A549 (cell line): ENCODE results near the gene SLC66A3. TPM values are rescaled to one million over a fixed set of nuclear protein-coding genes. Genes with fewer than 3 reads are reported as not detected.

Experiments used
- ATAC-seq, 2 experiments: fragments of 200-7000 bp in 1 of 2; fragments of >200 bp in 1 of 2; cut with Nextera tagmentation in 1 of 2; cut with Tn5 transposase in 1 of 2; 3 replicates each; pipeline versions ENCODE4 v1.8.0 to v1.9.1; 2018 to 2020; ENCODE audit warnings: mild to moderate bottlenecking in 1 of 2, moderate library complexity in 1 of 2
- CTCF ChIA-PET: fragments of 300-600 bp; sonication (Branson Sonifier 250); formaldehyde crosslinking; extraction: SDS; loops from one replicate; lab custom pipeline; 2021; ENCODE audit warnings: antibody characterized with exemption, inconsistent platforms; lab: Yijun Ruan, JAX
- POLR2A ChIA-PET: fragments of 350-600 bp; formaldehyde crosslinking; extraction: SDS; loops from one replicate; lab custom pipeline; 2021; ENCODE audit warnings: antibody characterized with exemption, inconsistent platforms; lab: Yijun Ruan, JAX
- DNase-seq, 2 experiments: peaks; one replicate each; pipeline versions ENCODE4 v3.0.0 to v3.0.0-alpha.2; 2011 to 2016; ENCODE audit warnings: low read depth in 1 of 2, low spot score in 1 of 2
- FAIRE-seq: peaks from 2 replicates; lab custom pipeline; 2011; peaks lifted over from hg19 to GRCh38; lab: Jason Lieb, UNC
- H3K27ac ChIP-seq, 2 experiments: fragments of >200 bp; sonication (Bioruptor Twin); formaldehyde crosslinking; 3 replicates each; pipeline ENCODE4 v1.5.1; 2016 to 2017
- H3K4me1 ChIP-seq: fragments of >200 bp; sonication (Bioruptor Twin); formaldehyde crosslinking; 3 replicates; pipeline ENCODE4 v1.6.1; 2016
- H3K4me2 ChIP-seq: fragments of >200 bp; sonication (Bioruptor Twin); formaldehyde crosslinking; 3 replicates; pipeline ENCODE4 v1.6.1; 2016
- H3K4me3 ChIP-seq: fragments of >200 bp; sonication (Bioruptor Twin); formaldehyde crosslinking; 3 replicates; pipeline ENCODE4 v1.5.1; 2016
- H3K9me3 ChIP-seq: fragments of >200 bp; sonication (Bioruptor Twin); formaldehyde crosslinking; 3 replicates; pipeline ENCODE4 v1.6.1; 2016
- BHLHE40 ChIP-seq: IDR thresholded peaks from 2 replicates; pipeline ENCODE4 v1.6.1; 2012; ENCODE audit warnings: low read depth, low read length, inconsistent platforms
- CHD2 ChIP-seq: fragments of 150-350 bp; IDR thresholded peaks from 2 replicates; pipeline ENCODE4 v1.6.1; 2014; ENCODE audit warnings: low read length; ENCODE audit not compliant: partially characterized antibody
- EHMT2 ChIP-seq: fragments of 200-600 bp; sonication (generic); IDR thresholded peaks from 2 replicates; pipeline ENCODE4 v1.6.1; 2016; ENCODE audit warnings: antibody characterized with exemption, low read depth, mild to moderate bottlenecking, moderate library complexity
- EP300 ChIP-seq, 2 experiments: fragments of >200 bp; sonication (Bioruptor Twin); formaldehyde crosslinking; IDR thresholded peaks; 2 replicates in 1 of 2; 3 replicates in 1 of 2; pipeline ENCODE4 v1.6.1; 2016 to 2017
- ESRRA ChIP-seq: fragments of 150-350 bp; IDR thresholded peaks from 2 replicates; pipeline ENCODE4 v1.6.1; 2014; ENCODE audit warnings: mild to moderate bottlenecking, low read length, borderline replicate concordance
- FOSB ChIP-seq: fragments of 250-450 bp; sonication (Bioruptor Pico); IDR thresholded peaks from 2 replicates; pipeline ENCODE4 v1.5.0; 2020; ENCODE audit warnings: mild to moderate bottlenecking, moderate library complexity
- GATA3 ChIP-seq: IDR thresholded peaks from 2 replicates; pipeline ENCODE4 v1.6.1; 2012; ENCODE audit warnings: borderline replicate concordance
- HDAC2 ChIP-seq: fragments of 200-600 bp; sonication (generic); IDR thresholded peaks from 2 replicates; pipeline ENCODE4 v1.6.1; 2016
- HOXB5 ChIP-seq: fragments of 250-450 bp; sonication (Bioruptor Pico); IDR thresholded peaks from 2 replicates; pipeline ENCODE4 v1.5.0; 2020; ENCODE audit warnings: mild to moderate bottlenecking, moderate library complexity
- JUNB ChIP-seq: fragments of >200 bp; sonication (Bioruptor Twin); formaldehyde crosslinking; IDR thresholded peaks from 2 replicates; pipeline ENCODE4 v1.6.1; 2016
- MAZ ChIP-seq: fragments of 150-350 bp; IDR thresholded peaks from 2 replicates; pipeline ENCODE4 v1.6.1; 2014; ENCODE audit warnings: antibody characterized with exemption, low read depth, low read length, borderline replicate concordance
- NFE2L2 ChIP-seq: fragments of 150-350 bp; conservative IDR thresholded peaks from 2 replicates; pipeline ENCODE4 v1.6.1; 2014; ENCODE audit warnings: low read length
- NR3C1 ChIP-seq: fragments of >200 bp; sonication (Bioruptor Twin); formaldehyde crosslinking; IDR thresholded peaks from 3 replicates; pipeline ENCODE4 v1.6.1; 2017
- PHF8 ChIP-seq: fragments of 200-600 bp; sonication (generic); IDR thresholded peaks from 2 replicates; pipeline ENCODE4 v1.6.1; 2016; ENCODE audit warnings: low read depth, mild to moderate bottlenecking, antibody characterized with exemption, moderate library complexity, borderline replicate concordance
- POLR2A ChIP-seq: IDR thresholded peaks from 2 replicates; pipeline ENCODE4 v1.6.1; 2012; ENCODE audit warnings: mild to moderate bottlenecking, low read length
- RCOR1 ChIP-seq: fragments of 150-350 bp; IDR thresholded peaks from 2 replicates; pipeline ENCODE4 v1.6.1; 2014; ENCODE audit warnings: antibody characterized with exemption, low read length, low read depth
- TP53 ChIP-seq: fragments of 250-450 bp; sonication (Bioruptor Pico); IDR thresholded peaks from 2 replicates; pipeline ENCODE4 v1.5.0; 2021; ENCODE audit warnings: mild to moderate bottlenecking, moderate library complexity
- ZC3H11A ChIP-seq: fragments of 450-650 bp; IDR thresholded peaks from 2 replicates; pipeline ENCODE4 v1.6.1; 2014; ENCODE audit warnings: antibody characterized with exemption, mild to moderate bottlenecking
- ZFP36 ChIP-seq: fragments of 450-650 bp; IDR thresholded peaks from 2 replicates; pipeline ENCODE4 v1.6.1; 2014; ENCODE audit warnings: borderline replicate concordance; ENCODE audit not compliant: partially characterized antibody
- polyA plus RNA-seq, 4 experiments: library from polyadenylated mRNA; depleted of rRNA in 3 of 4; stranded (reverse); fragments of >200 nt; fragmentation: RNase III in 1 of 4; extraction: RNeasy Plus Mini Kit Qiagen cat#74134 plus additional on column Dnase treatment in 1 of 4; gene quantifications; 2 replicates in 3 of 4; 3 replicates in 1 of 4; pipeline ENCODE4 v1.2.3, GENCODE V29; 2011 to 2017
- TF ChIP-seq, protein P1 (sequence below): IDR thresholded peaks from 2 replicates; pipeline ENCODE4 v1.6.1; 2012
- TF ChIP-seq, protein P2 (sequence below): fragments of >200 bp; sonication (Bioruptor Twin); formaldehyde crosslinking; IDR thresholded peaks from 3 replicates; pipeline ENCODE4 v1.5.1; 2016
- TF ChIP-seq, protein P3 (sequence below): fragments of 200-600 bp; sonication (generic); IDR thresholded peaks from 2 replicates; pipeline ENCODE4 v1.6.1; 2016; ENCODE audit warnings: antibody characterized with exemption, mild to moderate bottlenecking, moderate library complexity

Gene SLC66A3
- polyA plus RNA-seq, 2 of the 4 experiments (the other 2 are of a cell fraction), result 24.9 to 69.8 TPM

DNA sequence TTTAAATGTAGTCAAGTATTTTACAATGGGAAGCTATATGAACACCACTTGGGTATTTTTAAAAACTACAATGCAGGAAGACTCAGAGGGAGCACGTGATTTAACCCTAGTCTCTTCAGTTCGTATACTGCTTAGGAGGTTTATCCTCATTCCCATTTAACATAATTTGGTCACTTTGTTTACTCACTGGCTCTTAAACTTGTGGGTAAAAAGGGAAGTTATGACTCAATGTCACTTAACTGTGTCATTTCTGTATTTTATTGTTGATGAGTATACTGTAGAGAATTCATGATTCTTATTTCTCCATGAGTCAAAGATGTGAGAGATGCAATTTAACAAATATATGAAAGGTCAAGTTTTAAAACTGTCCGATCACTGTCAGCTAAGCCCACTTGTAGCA, 48.2 kb downstream of the SLC66A3 start (continued):
- TF ChIP-seq ZFP36, result no peak
- TF ChIP-seq FOSB (CRISPR knock-in tag), result no peak
- TF ChIP-seq EP300 (IDR thresholded peaks at IDR 0.05), result no peak; a peak in 1 of 5 replicates
- peak; percentile 95 for TF ChIP-seq JUNB
- no peak for TF ChIP-seq TP53 (CRISPR knock-in tag)
- no peak for TF ChIP-seq EHMT2
- TF ChIP-seq, protein P1, sequence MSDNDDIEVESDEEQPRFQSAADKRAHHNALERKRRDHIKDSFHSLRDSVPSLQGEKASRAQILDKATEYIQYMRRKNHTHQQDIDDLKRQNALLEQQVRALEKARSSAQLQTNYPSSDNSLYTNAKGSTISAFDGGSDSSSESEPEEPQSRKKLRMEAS, result peak; percentile 37; the same call in 1 of the 2 replicates

DNA sequence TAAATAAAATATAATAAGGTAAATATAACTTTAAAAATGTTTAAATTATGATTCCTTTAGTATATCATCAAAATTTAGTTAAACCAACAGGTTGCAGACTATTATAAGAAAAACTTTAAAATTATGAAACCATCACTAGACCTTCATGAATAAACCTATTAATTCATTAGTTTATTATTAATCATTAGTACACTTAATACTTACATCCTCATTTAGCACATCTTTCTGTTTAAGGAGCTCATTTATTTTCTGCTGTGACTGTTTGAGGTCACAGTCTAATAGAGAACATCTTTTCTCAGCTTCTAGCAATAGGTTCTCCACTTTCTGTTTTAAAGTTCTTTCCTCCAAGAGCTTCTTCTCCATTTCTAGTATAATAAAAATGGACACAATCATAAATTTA, 52.8 kb downstream of the SLC66A3 start:
- no peak overlapping the region for H3K4me3 ChIP-seq
- POLR2A ChIA-PET, result no interaction called here
- TF ChIP-seq POLR2A (no peak), GATA3 (no peak), JUNB (no peak), HDAC2 (no peak), ZC3H11A (no peak)
- TF ChIP-seq, protein P2, sequence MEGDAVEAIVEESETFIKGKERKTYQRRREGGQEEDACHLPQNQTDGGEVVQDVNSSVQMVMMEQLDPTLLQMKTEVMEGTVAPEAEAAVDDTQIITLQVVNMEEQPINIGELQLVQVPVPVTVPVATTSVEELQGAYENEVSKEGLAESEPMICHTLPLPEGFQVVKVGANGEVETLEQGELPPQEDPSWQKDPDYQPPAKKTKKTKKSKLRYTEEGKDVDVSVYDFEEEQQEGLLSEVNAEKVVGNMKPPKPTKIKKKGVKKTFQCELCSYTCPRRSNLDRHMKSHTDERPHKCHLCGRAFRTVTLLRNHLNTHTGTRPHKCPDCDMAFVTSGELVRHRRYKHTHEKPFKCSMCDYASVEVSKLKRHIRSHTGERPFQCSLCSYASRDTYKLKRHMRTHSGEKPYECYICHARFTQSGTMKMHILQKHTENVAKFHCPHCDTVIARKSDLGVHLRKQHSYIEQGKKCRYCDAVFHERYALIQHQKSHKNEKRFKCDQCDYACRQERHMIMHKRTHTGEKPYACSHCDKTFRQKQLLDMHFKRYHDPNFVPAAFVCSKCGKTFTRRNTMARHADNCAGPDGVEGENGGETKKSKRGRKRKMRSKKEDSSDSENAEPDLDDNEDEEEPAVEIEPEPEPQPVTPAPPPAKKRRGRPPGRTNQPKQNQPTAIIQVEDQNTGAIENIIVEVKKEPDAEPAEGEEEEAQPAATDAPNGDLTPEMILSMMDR, result no peak
- TF ChIP-seq, all 56 proteins: peak for 0
- peaks cover 23% of the 10 kb centered on the region for H3K4me1 ChIP-seq
- H3K9me3 ChIP-seq, result no peaks in the 10 kb centered on the region
- no peak for FAIRE-seq
- CTCF ChIA-PET, result interaction anchor here (0.6 to 2.6 kb wide), 4 partner anchors 24 to 239 kb away, joined by 3 to 15 read pairs (median 4); a partner anchor contains a TSS
- no peak for ATAC-seq
- DNase-seq, result no peak
- H3K27ac ChIP-seq, result no peak overlapping the region
- H3K4me2 ChIP-seq, result no peak overlapping the region

DNA sequence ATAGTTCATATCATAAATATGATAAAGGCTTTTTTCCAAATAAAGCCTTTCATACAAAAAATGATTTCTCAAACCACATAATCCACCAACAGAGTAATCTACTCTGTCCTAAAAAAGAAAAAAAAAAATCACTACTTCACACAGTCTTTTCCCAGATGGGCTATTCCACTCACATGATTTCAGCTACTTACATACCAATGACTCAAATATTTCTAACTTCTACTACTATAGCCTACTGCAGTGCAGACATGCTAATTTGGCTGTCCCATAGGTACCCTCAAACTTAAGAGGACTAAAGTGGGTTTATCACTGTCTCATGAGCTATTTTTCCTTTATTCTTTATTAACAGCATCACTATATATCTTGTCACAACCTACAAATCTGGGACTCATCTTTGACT, 57.4 kb downstream of the SLC66A3 start:
- H3K27ac ChIP-seq, result no peak overlapping the region
- no peaks in the 10 kb centered on the region for H3K9me3 ChIP-seq
- no peak for ATAC-seq
- H3K4me3 ChIP-seq, result no peak overlapping the region
- no peak for FAIRE-seq
- no peak for DNase-seq
- ChIA-PET POLR2A (interaction anchor here (0.6 kb wide), 1 partner anchor 177 kb away, joined by 3 read pairs; no protein-coding TSS in a partner anchor), CTCF (interaction anchor here (0.8 to 1.9 kb wide), 3 partner anchors 9 to 199 kb away, joined by 3 to 7 read pairs (median 5); a partner anchor contains a TSS)
- peaks cover 6% of the 10 kb centered on the region; the same call in 2 of the 3 replicates for H3K4me1 ChIP-seq
- TF ChIP-seq BHLHE40, result no peak
- no peak for TF ChIP-seq RCOR1
- no peak for TF ChIP-seq CHD2
- no peak for TF ChIP-seq FOSB (CRISPR knock-in tag)
- TF ChIP-seq TP53 (CRISPR knock-in tag), result no peak
- no peak for TF ChIP-seq ESRRA
- TF ChIP-seq MAZ, result no peak
- no peak for TF ChIP-seq HOXB5
- TF ChIP-seq, protein P3, sequence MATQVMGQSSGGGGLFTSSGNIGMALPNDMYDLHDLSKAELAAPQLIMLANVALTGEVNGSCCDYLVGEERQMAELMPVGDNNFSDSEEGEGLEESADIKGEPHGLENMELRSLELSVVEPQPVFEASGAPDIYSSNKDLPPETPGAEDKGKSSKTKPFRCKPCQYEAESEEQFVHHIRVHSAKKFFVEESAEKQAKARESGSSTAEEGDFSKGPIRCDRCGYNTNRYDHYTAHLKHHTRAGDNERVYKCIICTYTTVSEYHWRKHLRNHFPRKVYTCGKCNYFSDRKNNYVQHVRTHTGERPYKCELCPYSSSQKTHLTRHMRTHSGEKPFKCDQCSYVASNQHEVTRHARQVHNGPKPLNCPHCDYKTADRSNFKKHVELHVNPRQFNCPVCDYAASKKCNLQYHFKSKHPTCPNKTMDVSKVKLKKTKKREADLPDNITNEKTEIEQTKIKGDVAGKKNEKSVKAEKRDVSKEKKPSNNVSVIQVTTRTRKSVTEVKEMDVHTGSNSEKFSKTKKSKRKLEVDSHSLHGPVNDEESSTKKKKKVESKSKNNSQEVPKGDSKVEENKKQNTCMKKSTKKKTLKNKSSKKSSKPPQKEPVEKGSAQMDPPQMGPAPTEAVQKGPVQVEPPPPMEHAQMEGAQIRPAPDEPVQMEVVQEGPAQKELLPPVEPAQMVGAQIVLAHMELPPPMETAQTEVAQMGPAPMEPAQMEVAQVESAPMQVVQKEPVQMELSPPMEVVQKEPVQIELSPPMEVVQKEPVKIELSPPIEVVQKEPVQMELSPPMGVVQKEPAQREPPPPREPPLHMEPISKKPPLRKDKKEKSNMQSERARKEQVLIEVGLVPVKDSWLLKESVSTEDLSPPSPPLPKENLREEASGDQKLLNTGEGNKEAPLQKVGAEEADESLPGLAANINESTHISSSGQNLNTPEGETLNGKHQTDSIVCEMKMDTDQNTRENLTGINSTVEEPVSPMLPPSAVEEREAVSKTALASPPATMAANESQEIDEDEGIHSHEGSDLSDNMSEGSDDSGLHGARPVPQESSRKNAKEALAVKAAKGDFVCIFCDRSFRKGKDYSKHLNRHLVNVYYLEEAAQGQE, result no peak
- TF ChIP-seq NR3C1, result no peak
- TF ChIP-seq PHF8, result no peak
- TF ChIP-seq NFE2L2, result no peak
- H3K4me2 ChIP-seq, result no peak overlapping the region
